ENCODE measurements around the gene CAPNS2.

GRCh38 chr16:55561319-55561848 lies 5.1 kb upstream of the CAPNS2 start:
- no peak for TF ChIP-seq EZH2 (IDR thresholded peaks at IDR 0.05; ENCODE audit: insufficient read depth, low read length)
- no peak for TF ChIP-seq CTCF (IDR thresholded peaks at IDR 0.05; ENCODE audit: insufficient read depth, low read depth, low read length)
